Activated T-cell treated with anti-CD3 and anti-CD28 coated beads, Interleukin-2, amount 50 U/mL, for 72 hours (primary cell): ENCODE measurements around the gene ANKRD18B. TPM values are rescaled to one million over a fixed set of nuclear protein-coding genes. Genes with fewer than 3 reads are reported as not detected.
"Not testable (repeated sequence)": the region's sequence is repeated elsewhere in the genome, so short reads cannot be mapped to it uniquely, and the experiment has no call there.

Source experiments
- ATAC-seq, 2 donors: fragments of 150-1000 bp; cut with Tn5 transposase; replicated peaks in 1 of 2; 2 replicates each; pipeline ENCODE4 v1.10.0; 2021; ENCODE audit warnings: moderate library complexity in 2 of 2, mild to moderate bottlenecking in 1 of 2
- DNase-seq, 2 donors: peaks; one replicate each; pipeline ENCODE4 v3.0.0; 2021 to 2022; ENCODE audit warnings: mixed read lengths in 1 of 2
- H3K27ac Mint-ChIP-seq: one replicate; pipeline ENCODE4 v1.8.0; 2022; ENCODE audit warnings: mild to moderate bottlenecking, moderate library complexity, mixed read lengths
- H3K27me3 Mint-ChIP-seq: one replicate; pipeline ENCODE4 v1.8.0; 2022; ENCODE audit warnings: low read depth, mixed read lengths
- H3K36me3 Mint-ChIP-seq, 2 donors: one replicate each; pipeline ENCODE4 v1.8.0; 2022; ENCODE audit warnings: mixed read lengths in 2 of 2, mild to moderate bottlenecking in 1 of 2; ENCODE audit not compliant: insufficient read depth in 2 of 2
- H3K4me1 Mint-ChIP-seq: one replicate; pipeline ENCODE4 v1.8.0; 2022; ENCODE audit warnings: low read depth, mixed read lengths
- H3K4me3 Mint-ChIP-seq, 2 donors: one replicate each; pipeline ENCODE4 v1.8.0; 2022; ENCODE audit warnings: mild to moderate bottlenecking in 2 of 2, mixed read lengths in 2 of 2, moderate library complexity in 2 of 2
- H3K9me3 Mint-ChIP-seq, 2 donors: one replicate each; pipeline ENCODE4 v1.8.0; 2022; ENCODE audit warnings: mixed read lengths in 2 of 2
- total RNA-seq, 2 donors: library from RNA; stranded (reverse); gene quantifications; one replicate each; pipeline ENCODE4 v1.2.3, GENCODE V29; 2022

Gene ANKRD18B
- total RNA-seq, 2 donors from 2014 or later, result 0.48 to 1.9 TPM

DNA sequence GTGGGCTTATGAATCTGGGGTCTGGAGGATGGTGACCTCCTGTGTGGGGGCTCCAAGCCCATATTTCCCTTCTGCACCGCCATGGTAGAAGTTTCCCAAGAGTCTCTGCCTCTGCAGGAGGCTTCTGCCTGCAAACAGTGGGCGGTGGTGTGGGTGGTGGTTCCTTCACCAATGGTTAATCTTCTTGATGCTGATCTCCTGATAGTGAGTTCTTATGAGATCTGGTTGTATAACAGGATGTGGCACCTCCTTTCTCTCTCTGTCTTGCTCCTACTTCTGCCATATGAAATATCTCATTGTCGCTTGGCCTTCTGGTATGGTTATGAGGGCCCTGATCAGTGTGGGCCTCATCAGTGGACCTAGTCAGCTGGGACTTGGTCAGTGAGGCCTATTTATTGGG lies 73.3 kb downstream of the ANKRD18B start:
- not testable (repeated sequence) for H3K27ac Mint-ChIP-seq, H3K4me3 Mint-ChIP-seq, H3K27me3 Mint-ChIP-seq, DNase-seq, H3K4me1 Mint-ChIP-seq, H3K9me3 Mint-ChIP-seq, H3K36me3 Mint-ChIP-seq, ATAC-seq

DNA sequence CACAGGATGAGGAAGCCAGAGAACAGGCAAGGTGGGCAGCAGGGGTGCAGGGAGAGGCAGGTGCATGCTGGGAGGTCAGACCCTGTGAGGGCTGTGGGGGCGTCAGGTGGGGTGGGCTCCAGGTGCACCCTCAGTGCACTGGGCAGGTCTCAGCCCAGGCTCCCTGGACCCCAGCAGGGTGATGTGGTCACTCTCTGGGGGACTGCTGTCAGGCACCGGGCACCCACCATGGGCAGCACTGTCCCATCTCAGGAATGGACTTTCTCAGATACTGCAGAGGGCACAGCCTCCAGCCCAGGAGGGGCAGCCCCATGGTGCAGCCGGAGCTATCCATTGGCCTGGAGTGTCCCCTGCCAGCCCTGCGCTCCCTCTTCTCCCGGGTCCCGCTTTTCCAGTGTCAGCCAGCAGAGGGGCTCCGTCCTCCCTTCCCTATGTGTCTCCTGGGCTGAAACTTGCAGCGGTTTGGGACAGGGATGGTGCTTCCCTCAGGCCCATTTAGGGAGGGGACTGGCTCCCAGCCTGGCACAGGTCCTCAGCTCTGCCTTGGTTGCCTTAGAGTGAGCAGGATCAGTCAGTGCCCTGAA lies 74.8 kb downstream of the ANKRD18B start:
- H3K9me3 Mint-ChIP-seq, H3K27me3 Mint-ChIP-seq, H3K36me3 Mint-ChIP-seq, H3K27ac Mint-ChIP-seq, DNase-seq, ATAC-seq, H3K4me3 Mint-ChIP-seq, H3K4me1 Mint-ChIP-seq: not testable (repeated sequence)

DNA sequence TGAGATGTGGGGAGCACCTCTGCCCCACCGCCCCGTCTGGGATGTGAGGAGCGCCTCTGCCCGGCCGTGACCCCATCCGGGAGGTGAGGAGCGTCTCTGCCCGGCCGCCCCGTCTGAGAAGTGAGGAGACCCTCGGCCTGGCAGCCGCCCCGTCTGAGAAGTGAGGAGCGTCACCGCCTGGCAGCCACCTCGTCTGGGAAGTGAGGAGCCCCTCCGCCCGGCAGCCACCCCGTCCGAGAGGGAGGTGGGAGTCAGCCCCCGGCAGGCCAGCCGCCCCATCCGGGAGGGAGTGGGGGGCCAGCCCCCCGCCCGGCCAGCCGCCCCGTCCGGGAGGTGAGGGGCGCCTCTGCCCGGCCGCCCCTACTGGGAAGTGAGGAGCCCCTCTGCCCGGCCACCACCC lies 76.9 kb downstream of the ANKRD18B start:
- H3K27ac Mint-ChIP-seq, H3K27me3 Mint-ChIP-seq, H3K4me3 Mint-ChIP-seq, ATAC-seq, H3K4me1 Mint-ChIP-seq, H3K9me3 Mint-ChIP-seq, H3K36me3 Mint-ChIP-seq, DNase-seq: not testable (repeated sequence)

DNA sequence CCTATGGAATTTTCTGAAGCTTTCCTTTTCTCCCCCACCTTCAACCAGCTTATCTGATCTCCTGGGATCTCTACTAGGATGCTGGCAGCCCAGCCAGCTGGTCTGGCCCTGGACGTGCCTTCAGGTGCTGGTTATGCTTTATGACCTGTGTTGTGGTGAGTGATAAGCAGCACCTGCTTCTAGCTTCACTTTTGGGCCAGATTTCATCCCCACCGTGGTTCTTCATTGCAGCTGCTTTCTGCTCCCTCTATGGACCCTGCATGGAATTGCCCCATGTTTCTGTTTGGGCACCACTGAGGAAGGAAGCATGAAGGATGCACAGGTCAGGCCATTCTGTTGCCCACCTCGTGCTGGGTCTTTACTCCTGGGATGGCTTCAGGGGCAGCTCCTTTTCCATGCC lies 80.2 kb downstream of the ANKRD18B start:
- H3K4me1 Mint-ChIP-seq, DNase-seq, ATAC-seq, H3K4me3 Mint-ChIP-seq, H3K36me3 Mint-ChIP-seq, H3K27ac Mint-ChIP-seq, H3K9me3 Mint-ChIP-seq: not testable (repeated sequence)
- peaks cover 16% of the 10 kb centered on the region for H3K27me3 Mint-ChIP-seq

DNA sequence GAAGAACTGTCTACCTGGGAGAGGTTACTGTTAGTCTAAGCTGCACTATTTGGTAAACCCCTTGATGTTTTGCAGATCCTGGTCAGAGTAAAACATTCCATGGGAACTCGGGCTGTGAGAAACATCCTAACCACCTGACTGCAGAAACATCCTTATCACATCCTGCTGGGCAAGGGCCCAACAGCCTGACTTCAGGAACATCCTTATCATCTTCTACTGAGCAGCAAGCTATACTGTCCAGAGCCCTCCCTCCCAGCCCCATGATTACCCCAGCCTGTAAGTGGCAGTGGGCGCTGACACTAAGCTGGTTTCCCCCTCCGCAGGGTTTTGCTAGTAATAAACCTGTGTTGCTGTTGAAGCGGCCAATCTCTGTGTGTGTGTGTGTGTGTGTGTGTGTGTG lies 80.9 kb downstream of the ANKRD18B start:
- not testable (repeated sequence) for H3K4me3 Mint-ChIP-seq, H3K27ac Mint-ChIP-seq, H3K9me3 Mint-ChIP-seq, H3K36me3 Mint-ChIP-seq, H3K4me1 Mint-ChIP-seq, DNase-seq, ATAC-seq
- H3K27me3 Mint-ChIP-seq, result peaks cover 16% of the 10 kb centered on the region

DNA sequence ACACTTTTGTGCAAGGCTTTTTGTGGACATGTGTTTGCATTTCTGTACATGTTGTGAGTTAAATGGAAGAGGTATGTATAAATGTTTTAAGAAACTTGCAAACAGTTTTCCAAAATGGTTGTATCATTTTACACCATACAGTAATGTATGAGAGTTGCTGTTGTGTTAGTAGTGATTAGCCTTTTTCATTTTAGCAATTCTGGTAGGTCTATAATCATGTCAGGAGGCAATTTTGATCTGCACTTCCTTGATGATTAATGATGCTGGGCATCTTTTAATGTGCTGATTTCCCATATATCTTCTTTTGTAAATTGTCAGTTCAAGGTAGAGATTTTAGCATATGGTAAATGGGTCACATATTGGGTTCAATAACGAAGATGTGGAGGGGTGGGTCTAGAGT lies 87.3 kb downstream of the ANKRD18B start:
- Mint-ChIP-seq H3K27ac (no peak overlapping the region), H3K9me3 (no peaks in the 10 kb centered on the region), H3K4me3 (no peak overlapping the region), H3K27me3 (peaks cover 30% of the 10 kb centered on the region), H3K36me3 (no peaks in the 10 kb centered on the region), H3K4me1 (no peaks in the 10 kb centered on the region)
- ATAC-seq, result no peak
- DNase-seq, result no peak

DNA sequence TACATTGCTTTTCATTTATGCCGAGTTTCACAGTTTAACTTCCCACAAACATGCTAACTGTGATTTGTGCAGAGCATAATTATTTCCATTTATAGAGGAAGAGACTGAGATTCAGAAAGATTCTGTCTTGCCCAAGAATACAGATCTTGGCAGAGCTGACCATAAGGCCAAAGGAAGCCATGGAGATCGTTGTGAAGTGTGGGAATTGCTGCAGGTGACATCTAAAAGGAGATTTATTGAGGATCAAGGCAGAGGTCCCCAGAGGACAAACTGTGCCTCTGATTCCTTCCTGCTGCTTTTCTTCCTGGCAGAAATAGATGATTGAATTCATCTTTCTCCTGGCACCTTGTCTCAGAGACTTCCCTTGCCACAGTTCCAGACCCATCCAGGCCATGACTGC lies 88.4 kb downstream of the ANKRD18B start:
- not testable (repeated sequence) for H3K36me3 Mint-ChIP-seq, H3K4me3 Mint-ChIP-seq, H3K9me3 Mint-ChIP-seq, H3K4me1 Mint-ChIP-seq, H3K27ac Mint-ChIP-seq, ATAC-seq, DNase-seq
- H3K27me3 Mint-ChIP-seq, result peaks cover 30% of the 10 kb centered on the region

DNA sequence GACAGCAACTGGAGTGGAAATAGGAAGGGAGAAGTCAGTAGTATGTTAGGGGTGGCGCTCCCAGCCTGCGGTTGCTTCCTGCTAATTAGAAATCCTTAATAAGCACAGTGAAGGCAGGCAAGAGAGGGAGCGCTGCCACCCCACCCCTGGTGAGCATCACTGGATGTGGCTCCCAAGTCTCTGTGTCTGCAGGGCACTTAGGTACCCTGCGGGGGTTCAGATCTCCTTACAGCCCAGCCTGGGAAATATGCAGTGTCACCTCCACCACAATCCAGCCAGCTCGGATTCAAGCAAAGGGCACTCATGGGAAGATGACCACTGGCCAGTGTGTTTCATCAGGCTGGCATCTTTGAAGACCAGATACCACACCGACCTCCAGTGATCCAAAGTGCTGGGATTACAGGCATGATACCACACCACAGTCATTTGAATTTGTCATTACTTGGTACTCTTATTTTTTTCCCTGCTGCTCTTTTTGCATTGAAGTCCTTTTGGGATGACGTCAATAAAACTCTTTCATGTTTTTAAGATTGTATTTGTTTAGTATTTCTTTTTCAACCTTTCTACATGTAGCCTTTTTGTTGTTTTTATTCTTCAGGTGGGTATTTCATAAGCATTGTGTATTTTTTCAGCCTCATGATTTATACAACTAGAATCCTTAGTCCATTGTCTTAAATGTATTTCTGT lies 90.1 kb downstream of the ANKRD18B start:
- no peak overlapping the region for H3K4me3 Mint-ChIP-seq
- no peak overlapping the region for H3K27ac Mint-ChIP-seq
- H3K27me3 Mint-ChIP-seq, result peaks cover 24% of the 10 kb centered on the region
- no peaks in the 10 kb centered on the region for H3K36me3 Mint-ChIP-seq
- peaks cover 7% of the 10 kb centered on the region for H3K4me1 Mint-ChIP-seq
- H3K9me3 Mint-ChIP-seq, result no peaks in the 10 kb centered on the region
- no peak for DNase-seq
- ATAC-seq, result no peak

DNA sequence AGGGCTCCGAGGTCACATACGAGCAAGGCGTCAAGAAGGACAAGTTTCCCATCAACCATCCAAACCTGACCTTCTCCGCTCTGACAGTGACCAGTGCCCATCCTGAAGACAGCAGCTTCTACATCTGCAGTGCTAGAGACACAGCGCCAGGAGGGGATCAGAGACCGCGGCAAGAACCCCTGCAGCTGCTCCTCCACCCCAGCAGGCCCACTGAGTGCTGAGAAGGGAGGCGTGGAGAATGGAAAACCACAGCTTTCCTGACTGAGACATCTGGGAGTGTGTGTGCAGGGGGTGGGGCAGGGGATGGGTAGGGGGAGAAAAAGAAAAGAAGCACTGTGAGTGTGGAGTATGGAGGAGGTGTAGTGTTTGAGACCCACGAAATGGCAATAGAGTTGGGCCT lies 94.3 kb downstream of the ANKRD18B start:
- not testable (repeated sequence) for H3K27ac Mint-ChIP-seq, H3K4me3 Mint-ChIP-seq, ATAC-seq

DNA sequence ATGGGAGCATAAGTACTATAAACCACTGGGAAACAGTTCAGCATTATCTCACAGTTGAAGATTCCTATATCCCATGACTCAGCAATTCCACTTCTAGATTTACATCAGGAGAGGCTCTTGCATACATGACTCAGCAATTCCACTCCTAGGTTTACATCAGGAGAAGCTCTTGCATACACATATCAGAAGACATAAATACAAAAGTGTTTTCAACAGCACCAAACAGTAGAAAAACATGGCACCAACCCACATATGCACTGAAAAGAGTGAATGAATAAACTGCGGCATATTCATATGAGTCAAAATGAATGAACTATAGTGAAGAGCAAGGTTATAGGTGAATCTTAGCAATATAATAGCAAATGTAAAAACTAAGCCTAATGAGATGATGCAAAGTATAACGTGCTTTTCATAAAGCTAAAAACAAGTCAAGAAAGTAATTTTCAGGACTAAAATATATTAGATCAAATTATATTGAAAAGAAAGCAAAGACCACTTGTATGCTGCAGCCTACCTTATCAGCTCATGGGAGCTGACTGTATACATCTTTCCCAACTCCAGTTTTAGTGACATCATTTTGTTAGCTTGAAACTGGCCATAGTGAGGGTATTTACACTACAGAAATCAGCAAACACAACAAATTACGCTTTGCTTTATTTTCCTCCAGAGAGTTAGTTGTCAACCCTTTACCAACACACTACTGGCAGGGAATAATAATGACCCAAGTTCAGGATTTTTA lies 95.8 kb downstream of the ANKRD18B start:
- no peak for DNase-seq
- Mint-ChIP-seq H3K27ac (peak overlapping the region; percentile 27), H3K36me3 (no peaks in the 10 kb centered on the region), H3K9me3 (no peaks in the 10 kb centered on the region), H3K27me3 (peaks cover 38% of the 10 kb centered on the region), H3K4me3 (no peak overlapping the region), H3K4me1 (peaks cover 26% of the 10 kb centered on the region)
- peak; percentile 23 to 61 for ATAC-seq

More for the DNA sequence above, 94.3 kb downstream of the ANKRD18B start:
- H3K27me3 Mint-ChIP-seq, result peaks cover 23% of the 10 kb centered on the region
- H3K36me3 Mint-ChIP-seq, DNase-seq, H3K9me3 Mint-ChIP-seq: not testable (repeated sequence)
- peaks cover 17% of the 10 kb centered on the region for H3K4me1 Mint-ChIP-seq

DNA sequence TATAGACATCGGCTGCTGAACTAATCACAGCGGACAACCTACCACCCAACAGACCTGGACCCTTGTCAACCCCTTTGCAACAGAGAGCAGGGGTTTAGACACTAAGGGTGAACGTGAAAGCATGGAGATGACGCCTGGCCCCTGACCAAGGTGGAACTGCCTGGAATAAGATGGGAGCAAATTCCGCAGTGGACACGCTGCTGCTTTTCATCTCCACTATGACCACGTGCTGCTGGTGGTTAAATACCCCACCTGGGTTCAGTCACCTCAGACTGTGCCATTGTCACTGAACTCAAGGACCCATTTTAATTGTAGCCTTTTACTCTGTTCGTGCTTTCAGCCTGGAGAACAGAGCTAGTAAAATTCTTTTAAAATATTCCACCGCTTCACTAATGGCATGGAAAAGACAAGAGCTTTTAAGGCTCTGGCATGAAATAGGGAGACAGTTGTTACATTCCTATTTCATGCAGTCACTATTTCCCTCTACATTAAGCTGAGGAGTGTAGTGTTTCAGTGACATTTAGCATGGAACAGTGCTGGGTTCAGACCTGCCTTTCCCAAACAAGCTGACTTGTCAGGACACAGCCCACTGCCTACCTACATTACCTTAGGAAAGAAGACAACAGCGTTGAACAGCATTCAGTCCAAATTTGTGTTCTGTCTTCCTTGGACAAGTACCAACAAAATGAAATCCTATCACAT lies 96.8 kb downstream of the ANKRD18B start:
- H3K4me1 Mint-ChIP-seq, result peaks cover 26% of the 10 kb centered on the region
- no peaks in the 10 kb centered on the region for H3K9me3 Mint-ChIP-seq
- no peaks in the 10 kb centered on the region for H3K36me3 Mint-ChIP-seq
- DNase-seq (no peak), ATAC-seq (no peak)
- H3K27me3 Mint-ChIP-seq, result peaks cover 39% of the 10 kb centered on the region
- H3K27ac Mint-ChIP-seq, result no peak overlapping the region
- H3K4me3 Mint-ChIP-seq, result no peak overlapping the region
